ENCODE data around the gene SNX5.

SNX5 gene

DNA sequence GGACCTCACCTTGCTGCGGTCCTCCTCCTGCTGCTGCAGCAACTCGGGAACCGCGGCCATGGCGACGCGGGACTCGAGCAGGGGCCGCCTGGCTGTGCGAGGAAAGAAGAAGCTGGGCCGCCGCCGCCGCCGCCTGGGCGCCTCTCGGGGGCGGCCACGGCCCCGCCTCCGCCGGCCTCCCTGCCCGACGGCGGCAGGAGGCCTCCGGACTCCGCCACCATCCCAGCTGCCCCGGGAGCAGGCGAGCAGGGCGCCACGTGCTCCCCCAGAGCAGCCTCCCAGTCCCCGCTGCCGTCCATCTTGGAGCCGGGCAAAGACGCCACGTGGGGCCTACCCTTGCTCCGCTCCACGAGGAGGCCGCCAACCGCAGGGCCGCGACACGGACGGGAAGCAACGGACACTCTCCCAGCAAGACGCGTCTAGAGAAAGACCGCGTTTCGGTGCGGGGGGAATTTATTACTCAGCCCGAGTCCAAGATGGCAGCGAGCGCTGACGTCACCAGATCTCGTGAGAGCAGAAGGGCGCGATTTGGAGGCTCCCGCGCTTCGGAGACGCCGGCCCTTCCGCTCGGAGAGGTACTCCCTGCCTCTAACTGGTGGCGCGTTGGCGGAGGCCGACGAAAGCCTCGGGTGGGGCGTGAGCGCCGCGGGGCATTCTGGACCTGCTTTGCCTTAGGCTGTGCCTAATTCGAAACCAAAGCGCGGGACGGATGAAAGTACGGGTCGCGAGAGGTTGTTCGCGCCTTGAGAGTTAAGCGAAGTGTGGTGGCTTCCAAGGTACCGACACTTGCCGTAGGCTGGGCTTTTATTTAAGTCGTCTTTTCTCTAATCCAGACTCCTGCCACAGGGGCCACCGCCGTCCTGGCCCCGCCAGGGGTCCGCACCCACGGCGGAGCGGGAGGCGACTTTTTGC is at the start of gene SNX5, which contains the start of gene MGME1:
Gene SNX5, minus strand, starts transcription at position 429 of the 912 bp plus-strand sequence. Its CDS starts 369 bp downstream, at position 60.
Gene MGME1, plus strand, starts transcription at position 653 of the 912 bp plus-strand sequence. CDS start 842 bp downstream, outside the sequence.
- peak; percentile 100 for DNase-seq (ENCODE audit: low read depth)

- DNase-seq (ENCODE audit: low read depth): no peak
Observed at GRCh38 chr20:18018100-18018499, 49.5 kb upstream of the SNX5 start.

GRCh38 chr20:18016772-18017171 is 48.2 kb upstream of the SNX5 start:
- DNase-seq (ENCODE audit: low read depth): no peak

DNA sequence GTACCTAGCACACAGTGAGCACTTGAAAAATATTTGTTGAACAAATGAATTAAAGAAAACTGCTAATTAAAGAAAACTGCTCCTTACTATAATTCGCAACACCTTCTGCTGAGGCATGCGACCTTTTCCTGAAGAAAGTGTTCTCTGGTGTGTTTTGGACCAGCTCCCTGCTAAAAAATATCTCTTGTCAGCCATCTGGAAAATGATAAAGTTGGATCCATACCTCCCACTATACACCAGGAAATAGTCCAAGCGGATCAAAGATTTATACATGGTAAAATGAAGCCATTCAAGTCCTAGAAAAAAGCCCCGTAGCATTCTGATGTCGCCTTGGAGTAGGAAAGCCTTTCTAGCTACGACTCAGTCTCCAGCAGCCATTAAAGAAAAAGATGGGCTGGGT is 45.8 kb upstream of the SNX5 start:
- no peak for DNase-seq (ENCODE audit: low read depth)

GRCh38 chr20:18012901-18013300 is 44.3 kb upstream of the SNX5 start:
- no peak for DNase-seq (ENCODE audit: low read depth)

DNA sequence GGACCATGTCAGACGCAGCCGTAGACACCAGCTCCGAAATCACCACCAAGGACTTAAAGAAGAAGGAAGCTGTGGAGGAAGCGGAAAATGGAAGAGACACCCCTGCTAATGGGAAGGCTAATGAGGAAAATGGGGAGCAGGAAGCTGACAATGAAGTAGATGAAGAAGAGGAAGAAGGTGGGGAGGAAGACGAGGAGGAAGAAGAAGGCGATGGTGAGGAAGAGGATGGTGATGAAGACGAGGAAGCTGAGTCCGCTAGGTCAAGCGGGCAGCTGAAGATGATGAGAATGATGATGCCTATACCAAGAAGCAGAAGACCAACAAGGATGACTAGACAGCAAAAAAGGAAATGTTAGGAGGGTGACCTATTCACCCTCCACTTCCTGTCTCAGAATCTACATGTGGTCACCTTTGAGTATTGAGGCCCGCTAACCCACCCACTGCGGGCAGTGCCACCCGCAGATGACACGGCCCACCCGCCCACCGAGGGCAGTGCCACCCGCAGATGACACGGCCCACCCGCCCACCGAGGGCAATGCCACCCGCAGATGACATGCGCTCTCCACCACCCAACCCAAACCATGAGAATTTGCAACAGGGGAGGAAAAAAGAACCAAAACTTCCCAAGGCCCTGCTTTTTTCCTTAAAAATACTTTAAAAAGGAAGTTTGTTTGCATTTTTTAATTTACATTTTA is 43.5 kb upstream of the SNX5 start:
- DNase-seq (ENCODE audit: low read depth): no peak

GRCh38 chr20:18011482-18011881 is 42.9 kb upstream of the SNX5 start:
- no peak for DNase-seq (ENCODE audit: low read depth)

DNA sequence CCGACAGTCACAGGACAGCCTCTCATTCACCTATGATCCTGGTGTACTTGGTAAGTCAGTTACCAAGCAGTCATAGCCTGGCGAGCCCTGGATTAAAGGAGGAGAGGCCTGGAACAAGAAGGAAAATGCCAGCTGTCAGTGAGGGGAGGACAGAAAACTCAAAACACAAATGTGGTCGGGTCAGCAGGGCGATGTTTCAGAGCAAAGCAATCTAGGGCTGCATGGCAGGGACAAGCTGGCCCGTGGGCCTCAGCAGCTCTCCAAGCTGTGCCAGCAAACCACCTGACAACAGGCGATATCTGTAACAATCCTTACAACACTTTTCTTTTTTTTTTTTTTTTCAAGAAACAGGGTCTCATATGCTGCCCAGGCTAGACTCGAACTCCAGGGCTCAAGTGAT is 40.5 kb upstream of the SNX5 start:
- no peak for DNase-seq (ENCODE audit: low read depth)

- peak; percentile 25 for DNase-seq (ENCODE audit: low read depth)
Observed at GRCh38 chr20:18007534-18008292, 39.1 kb upstream of the SNX5 start.

DNA sequence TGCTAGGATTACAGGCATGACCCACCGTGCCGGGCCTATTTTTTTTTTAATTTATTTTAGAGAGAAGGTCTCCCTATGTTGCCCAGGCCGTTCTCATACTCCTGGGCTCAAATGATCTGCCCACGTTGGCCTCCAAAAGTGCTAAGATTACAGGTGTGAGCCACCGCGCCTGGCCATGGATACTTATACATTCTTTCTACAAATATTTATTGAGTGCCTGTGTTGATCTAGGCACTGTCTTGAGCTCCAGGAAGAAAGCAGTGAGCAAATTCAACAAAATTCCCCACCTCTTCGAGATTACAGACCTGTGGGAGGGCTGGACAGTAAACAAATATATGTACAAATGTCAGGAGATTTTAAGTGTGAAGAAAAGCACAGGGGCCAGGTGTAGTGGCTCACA is 38.1 kb upstream of the SNX5 start:
- no peak for DNase-seq (ENCODE audit: low read depth)

DNA sequence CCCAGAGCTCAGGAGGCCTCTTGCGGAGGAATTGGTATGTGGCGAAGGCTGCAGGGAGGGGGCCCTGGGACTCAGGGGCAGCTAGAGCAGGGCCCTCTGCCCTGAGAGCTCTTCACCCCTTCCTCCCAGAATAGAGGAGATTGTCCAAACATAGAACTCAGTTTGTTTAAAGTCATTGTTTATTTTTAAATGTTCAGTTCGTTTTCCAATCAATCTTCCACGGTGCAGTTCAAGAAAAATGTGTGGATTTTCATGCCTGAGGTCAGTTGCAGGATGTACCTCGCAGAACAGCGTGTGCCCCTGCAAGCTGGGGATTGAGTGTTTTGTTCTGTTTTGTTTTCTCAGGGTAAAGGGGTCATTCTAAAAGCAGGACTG is 37.4 kb upstream of the SNX5 start:
- peak; percentile 26 for DNase-seq (ENCODE audit: low read depth)

DNA sequence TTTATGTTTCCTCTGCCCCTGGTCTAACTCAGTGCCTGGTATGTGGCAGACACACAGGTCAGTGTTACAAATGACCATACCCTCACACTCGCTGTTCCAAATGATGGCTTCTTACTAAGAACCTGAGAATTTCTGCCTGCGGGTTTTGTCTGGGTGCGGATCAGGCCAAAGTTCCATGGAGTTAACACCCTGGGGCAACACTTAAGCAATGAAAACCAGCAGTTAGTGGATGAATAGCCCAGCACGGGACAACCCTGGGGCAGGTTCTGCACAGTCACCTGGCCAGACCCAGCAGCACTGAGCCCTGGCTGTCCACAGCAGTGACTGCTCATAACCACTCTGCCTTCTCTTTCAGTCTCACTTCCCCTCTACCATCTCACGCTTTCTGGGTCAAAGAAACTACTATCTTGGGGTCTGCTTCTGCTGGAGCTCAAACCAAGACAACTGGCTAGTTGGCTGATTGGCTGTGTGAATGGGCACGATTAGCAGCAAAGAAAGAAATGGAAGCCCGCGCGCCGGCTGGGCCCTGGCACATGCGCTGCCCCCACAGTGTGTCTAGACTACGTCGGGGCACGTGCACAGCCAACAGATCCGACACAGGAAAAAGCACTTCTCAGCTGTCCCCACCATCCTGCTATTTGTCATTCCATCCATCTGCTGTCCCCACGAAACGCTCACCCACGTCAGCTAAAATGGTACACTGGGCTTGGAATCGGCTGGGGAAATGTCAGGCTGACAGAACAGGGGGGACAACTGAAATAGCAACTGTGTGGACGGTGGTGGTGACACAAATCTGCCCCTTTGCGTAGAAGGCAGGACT is 36.8 kb upstream of the SNX5 start:
- no peak for DNase-seq (ENCODE audit: low read depth)

- peak; percentile 75 for DNase-seq (ENCODE audit: low read depth)
Observed at GRCh38 chr20:18004384-18005031, 35.9 kb upstream of the SNX5 start.

GRCh38 chr20:18003897-18004296 is 35.3 kb upstream of the SNX5 start:
- DNase-seq (ENCODE audit: low read depth): no peak

DNA sequence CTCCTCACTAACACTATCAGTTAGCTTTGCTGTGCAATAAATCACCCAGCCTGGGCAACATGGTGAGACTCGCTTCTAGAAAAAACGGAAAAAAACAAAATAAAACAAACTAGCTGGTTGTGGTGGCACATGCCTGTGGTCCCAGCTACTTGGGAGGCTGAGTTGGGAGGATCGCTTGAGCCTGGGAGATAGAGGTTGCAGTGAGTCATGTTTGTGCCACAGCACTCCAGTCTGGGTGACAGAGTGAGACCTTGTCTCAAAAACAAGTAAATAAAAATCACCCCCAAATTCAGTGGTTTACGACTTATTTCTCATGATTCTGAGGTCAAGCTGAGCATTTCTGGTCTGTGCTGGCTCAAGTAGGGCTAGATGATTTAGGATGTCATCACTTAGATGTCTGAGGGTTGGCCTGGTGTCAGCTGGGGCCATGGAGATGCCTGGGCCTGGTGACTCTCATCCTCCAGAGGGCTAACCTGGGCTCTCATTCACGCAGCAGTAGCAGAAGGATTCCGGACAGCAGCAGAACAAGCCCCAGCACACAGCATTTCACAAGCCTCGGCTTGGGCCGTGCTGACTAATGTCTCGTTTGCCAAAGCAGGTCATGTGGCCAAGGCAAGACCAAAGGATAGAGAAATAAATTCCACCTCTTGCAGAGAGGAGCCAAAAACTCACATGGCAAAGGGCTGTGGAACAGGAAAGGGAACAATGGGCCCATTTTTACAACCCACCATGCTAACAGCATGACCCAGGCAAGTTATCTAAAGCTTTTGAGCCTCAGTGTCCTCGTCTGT is 32.7 kb upstream of the SNX5 start:
- peak; percentile 94 for DNase-seq (ENCODE audit: low read depth)

DNA sequence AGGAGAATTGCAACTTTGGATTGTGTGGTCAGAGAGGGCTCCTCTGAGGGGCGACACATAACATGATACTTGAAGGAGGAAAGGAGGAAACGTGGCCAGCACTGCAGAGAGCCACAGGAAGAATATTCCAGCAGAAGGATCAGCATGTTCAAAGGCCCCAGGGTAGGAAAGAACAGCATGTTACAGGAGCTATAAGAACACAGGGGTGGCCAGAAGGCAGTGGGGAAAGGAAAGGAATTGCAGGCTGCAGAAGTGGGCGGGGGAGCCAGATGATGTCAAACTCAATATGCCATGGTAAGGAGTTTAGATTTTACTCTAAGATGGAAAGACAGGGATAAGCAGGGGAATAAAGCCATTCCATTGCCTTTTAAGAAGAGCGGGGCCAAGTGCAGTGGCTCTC is 31.0 kb upstream of the SNX5 start:
- no peak for DNase-seq (ENCODE audit: low read depth)

DNA sequence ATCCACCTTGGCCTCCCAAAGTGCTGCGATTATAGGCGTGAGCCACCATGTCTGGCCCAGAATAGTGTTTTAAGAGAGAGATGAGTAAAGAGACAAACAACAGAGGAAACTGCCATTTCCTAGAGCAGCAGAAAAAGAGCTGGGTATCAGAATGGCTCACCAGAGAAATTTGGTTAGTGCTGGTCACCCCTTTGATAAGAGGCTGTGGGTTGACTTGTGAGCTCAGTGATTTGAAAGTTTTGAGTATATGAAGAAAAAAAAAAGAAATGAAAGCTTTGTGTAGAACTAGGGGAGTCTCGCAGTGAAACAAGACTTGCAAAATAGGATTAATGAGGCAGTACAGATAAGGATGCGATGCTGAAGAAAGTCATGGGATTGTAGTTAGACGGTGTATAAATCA is 29.9 kb upstream of the SNX5 start:
- DNase-seq (ENCODE audit: low read depth): no peak

GRCh38 chr20:17995967-17996819 is 27.6 kb upstream of the SNX5 start:
- DNase-seq (ENCODE audit: low read depth): peak; percentile 63

DNA sequence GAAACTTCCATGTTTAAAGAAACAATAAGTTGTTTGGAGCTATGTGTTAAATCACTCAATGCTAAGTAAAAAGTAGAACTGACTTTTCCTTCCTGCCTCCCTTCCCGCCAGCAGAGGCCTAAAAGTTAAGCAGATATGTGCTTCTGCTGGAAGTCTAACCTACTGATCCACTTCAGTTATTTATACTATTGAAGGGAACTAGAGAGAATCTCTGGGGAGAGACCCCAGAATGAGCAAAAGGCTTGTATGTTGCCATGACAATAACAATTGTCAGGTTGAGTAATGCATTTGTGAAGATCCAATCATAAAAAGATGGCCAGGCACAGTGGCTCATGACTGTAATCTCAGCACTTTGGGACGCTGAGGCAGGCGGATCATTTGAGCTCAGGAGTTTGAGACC is 25.0 kb upstream of the SNX5 start:
- no peak for DNase-seq (ENCODE audit: low read depth)

All from iris pigment epithelial cell (primary cell).